Caco-2 (cell line): Measurements from ENCODE around the gene LRRC7. TPM values are rescaled to one million over a fixed set of nuclear protein-coding genes. Genes with fewer than 3 reads are reported as not detected.
"Not testable (repeated sequence)": the region's sequence is repeated elsewhere in the genome, so short reads cannot be mapped to it uniquely, and the experiment has no call there.

ENCODE experiments used
- BruUV-seq: library from RNA; stranded (reverse); fragments of 400-500 nt; replicated peaks from 2 replicates; lab custom pipeline; 2021; lab: Mats Ljungman, UMichigan
- CTCF ChIA-PET: fragments of 300-600 bp; sonication (Branson Sonifier 250); formaldehyde crosslinking; loops from one replicate; lab custom pipeline; 2022; ENCODE audit warnings: antibody characterized with exemption; lab: Charles Lee
- POLR2A ChIA-PET: fragments of 300-600 bp; sonication (Branson Sonifier 250); formaldehyde crosslinking; loops from one replicate; lab custom pipeline; 2022; ENCODE audit warnings: antibody characterized with exemption; lab: Charles Lee
- DNase-seq, 2 experiments: peaks; one replicate each; pipeline versions ENCODE4 v3.0.0 to v3.0.0-alpha.2; 2020 to 2022
- H3K27me3 ChIP-seq: replicated peaks from 2 replicates; pipeline ENCODE4 v1.6.0; 2011; ENCODE audit warnings: low read length; ENCODE audit not compliant: control insufficient read depth, insufficient read depth
- H3K36me3 ChIP-seq: 2 replicates; pipeline ENCODE4 v1.5.1; 2011; ENCODE audit warnings: low read length; ENCODE audit not compliant: control insufficient read depth, insufficient read depth
- H3K4me1 ChIP-seq: fragments of 250-450 bp; sonication (Bioruptor Pico); 2 replicates; pipeline ENCODE4 v1.5.1; 2020; ENCODE audit warnings: mild to moderate bottlenecking
- H3K4me3 ChIP-seq: 2 replicates; pipeline ENCODE4 v1.5.1; 2011; ENCODE audit warnings: low read depth, mild to moderate bottlenecking, control low read depth, low read length
- H3K9me3 ChIP-seq: fragments of 250-450 bp; sonication (Bioruptor Pico); 2 replicates; pipeline ENCODE4 v1.5.1; 2020; ENCODE audit warnings: mild to moderate bottlenecking, moderate library complexity
- H3K27ac Mint-ChIP-seq: one replicate; pipeline ENCODE4 v1.8.0; 2022; ENCODE audit warnings: mixed read lengths; ENCODE audit not compliant: unreplicated experiment
- H3K27me3 Mint-ChIP-seq: one replicate; pipeline ENCODE4 v1.8.0; 2022; ENCODE audit warnings: mixed read lengths; ENCODE audit not compliant: insufficient read depth, unreplicated experiment
- H3K36me3 Mint-ChIP-seq: one replicate; pipeline ENCODE4 v1.8.0; 2022; ENCODE audit warnings: mild to moderate bottlenecking, mixed read lengths; ENCODE audit not compliant: insufficient read depth, unreplicated experiment
- H3K4me1 Mint-ChIP-seq: one replicate; pipeline ENCODE4 v1.8.0; 2022; ENCODE audit warnings: low read depth, mixed read lengths; ENCODE audit not compliant: unreplicated experiment
- H3K4me3 Mint-ChIP-seq: one replicate; pipeline ENCODE4 v1.8.0; 2022; ENCODE audit warnings: mild to moderate bottlenecking, moderate library complexity, mixed read lengths; ENCODE audit not compliant: unreplicated experiment
- H3K9me3 Mint-ChIP-seq: one replicate; pipeline ENCODE4 v1.8.0; 2022; ENCODE audit warnings: mixed read lengths; ENCODE audit not compliant: unreplicated experiment
- CTCF ChIP-seq, 2 experiments: fragments of 200-600 bp in 1 of 2; IDR thresholded peaks; 1 replicate in 1 of 2; 2 replicates in 1 of 2; pipeline versions ENCODE4 v1.5.1 to v1.8.0; 2011 to 2022; ENCODE audit warnings: antibody characterized with exemption in 1 of 2, control low read depth in 1 of 2, inconsistent platforms in 1 of 2, low read depth in 1 of 2, low read length in 1 of 2, mild to moderate bottlenecking in 1 of 2, moderate library complexity in 1 of 2; ENCODE audit not compliant: insufficient read depth in 1 of 2, severe bottlenecking in 1 of 2, unreplicated experiment in 1 of 2
- intact Hi-C: fragments of 100-400 bp; cut with micrococcal nuclease; formaldehyde crosslinking; loops from one replicate; pipeline ENCODE4 v1.10.0; 2022; ENCODE audit not compliant: unreplicated experiment
- total RNA-seq: library from RNA; stranded (reverse); gene quantifications from 2 replicates; pipeline ENCODE4 v1.2.3, GENCODE V29; 2022

LRRC7 gene
- total RNA-seq, 1 experiment from 2014 or later, result 8.5 TPM

GRCh38 chr1:69946935-69947334 is 379.2 kb downstream of the LRRC7 start:
- intact Hi-C loops, result no loop called here
- DNase-seq, result no peak

GRCh38 chr1:69947837-69948236 is 380.1 kb downstream of the LRRC7 start:
- intact Hi-C loops, result no loop called here
- H3K9me3 ChIP-seq, result no peaks in the 10 kb centered on the region
- ChIA-PET POLR2A (no interaction called here), CTCF (no interaction called here)
- Mint-ChIP-seq H3K27ac (no peak overlapping the region), H3K4me3 (no peak overlapping the region), H3K4me1 (no peaks in the 10 kb centered on the region), H3K9me3 (no peaks in the 10 kb centered on the region), H3K36me3 (no peaks in the 10 kb centered on the region), H3K27me3 (no peaks in the 10 kb centered on the region)
- no peaks in the 10 kb centered on the region for H3K27me3 ChIP-seq
- no peak overlapping the region for H3K4me3 ChIP-seq
- no peaks in the 10 kb centered on the region for H3K4me1 ChIP-seq
- DNase-seq, result no peak
- TF ChIP-seq CTCF (IDR thresholded peaks at IDR 0.05; ENCODE audit: insufficient read depth in 1 of 2, low read depth in 1 of 2, low read length in 1 of 2, severe bottlenecking in 1 of 2, unreplicated experiment in 1 of 2), result no peak
- no TSS peak for BruUV-seq
- H3K36me3 ChIP-seq, result no peaks in the 10 kb centered on the region

More at GRCh38 chr1:69946935-69947334, 379.2 kb downstream of the LRRC7 start:
- TF ChIP-seq CTCF (IDR thresholded peaks at IDR 0.05; ENCODE audit: insufficient read depth in 1 of 2, low read depth in 1 of 2, low read length in 1 of 2, severe bottlenecking in 1 of 2, unreplicated experiment in 1 of 2), result no peak
- ChIA-PET CTCF (no interaction called here), POLR2A (no interaction called here)
- no peaks in the 10 kb centered on the region for H3K36me3 ChIP-seq
- H3K27me3 ChIP-seq, result no peaks in the 10 kb centered on the region
- H3K4me3 ChIP-seq, result no peak overlapping the region
- H3K4me1 ChIP-seq, result no peaks in the 10 kb centered on the region
- H3K27ac Mint-ChIP-seq, result no peak overlapping the region
- H3K36me3 Mint-ChIP-seq, result no peaks in the 10 kb centered on the region
- no peak overlapping the region for H3K4me3 Mint-ChIP-seq
- H3K27me3 Mint-ChIP-seq, result no peaks in the 10 kb centered on the region
- H3K9me3 ChIP-seq, result no peaks in the 10 kb centered on the region
- no TSS peak for BruUV-seq
- no peaks in the 10 kb centered on the region for H3K4me1 Mint-ChIP-seq
- no peaks in the 10 kb centered on the region for H3K9me3 Mint-ChIP-seq

- no peaks in the 10 kb centered on the region for H3K27me3 ChIP-seq
- no TSS peak for BruUV-seq
- Mint-ChIP-seq H3K4me3 (no peak overlapping the region), H3K36me3 (no peaks in the 10 kb centered on the region), H3K27ac (no peak overlapping the region), H3K27me3 (no peaks in the 10 kb centered on the region), H3K4me1 (no peaks in the 10 kb centered on the region), H3K9me3 (no peaks in the 10 kb centered on the region)
- no peaks in the 10 kb centered on the region for H3K4me1 ChIP-seq
- no peak for DNase-seq
- no peak for TF ChIP-seq CTCF (IDR thresholded peaks at IDR 0.05; ENCODE audit: insufficient read depth in 1 of 2, low read depth in 1 of 2, low read length in 1 of 2, severe bottlenecking in 1 of 2, unreplicated experiment in 1 of 2)
- POLR2A ChIA-PET, result no interaction called here
- no peak overlapping the region for H3K4me3 ChIP-seq
- CTCF ChIA-PET, result no interaction called here
- no peaks in the 10 kb centered on the region for H3K36me3 ChIP-seq
- H3K9me3 ChIP-seq, result no peaks in the 10 kb centered on the region
- intact Hi-C loops, result no loop called here
Observed at GRCh38 chr1:69952676-69953075, 385.0 kb downstream of the LRRC7 start.

GRCh38 chr1:69962452-69962851 is 394.7 kb downstream of the LRRC7 start:
- DNase-seq, CTCF ChIA-PET, POLR2A ChIA-PET, H3K36me3 ChIP-seq, H3K36me3 Mint-ChIP-seq, H3K27ac Mint-ChIP-seq, H3K27me3 Mint-ChIP-seq, H3K27me3 ChIP-seq, H3K4me3 ChIP-seq, BruUV-seq, H3K9me3 Mint-ChIP-seq, intact Hi-C loops, H3K4me1 Mint-ChIP-seq, H3K4me3 Mint-ChIP-seq, H3K9me3 ChIP-seq, H3K4me1 ChIP-seq: not testable (repeated sequence)
